GM12878 (cell line): ENCODE results near the gene HNRNPM. TPM values are rescaled to one million over a fixed set of nuclear protein-coding genes. Genes with fewer than 3 reads are reported as not detected.

Experiments
- BCL3 ChIP-seq: IDR thresholded peaks from 2 replicates; pipeline ENCODE4 v1.6.1; 2011; ENCODE audit warnings: borderline replicate concordance, low read depth, mild to moderate bottlenecking, moderate library complexity, low read length; ENCODE audit not compliant: insufficient read depth, poor library complexity, severe bottlenecking
- CEBPZ ChIP-seq: fragments of 150-350 bp; IDR thresholded peaks from 2 replicates; pipeline ENCODE4 v1.6.1; 2016; ENCODE audit warnings: low read depth, low read length
- CHD2 ChIP-seq: IDR thresholded peaks from 2 replicates; pipeline ENCODE4 v1.6.1; 2011; ENCODE audit warnings: low read depth, low read length, improper control_type of control experiment, borderline replicate concordance
- CHD4 ChIP-seq: fragments of 200-600 bp; sonication (generic); IDR thresholded peaks from 2 replicates; pipeline ENCODE4 v1.6.1; 2016; ENCODE audit warnings: mild to moderate bottlenecking
- EGR1 ChIP-seq, 2 experiments: IDR thresholded peaks; 1 replicate in 1 of 2; 2 replicates in 1 of 2; pipeline ENCODE4 v1.6.1; 2011 to 2012; ENCODE audit warnings: low read depth in 2 of 2, low read length in 2 of 2, borderline replicate concordance in 1 of 2, mild to moderate bottlenecking in 1 of 2, moderate library complexity in 1 of 2
- IKZF2 ChIP-seq, 2 experiments: fragments of 450-650 bp; IDR thresholded peaks; 2 replicates each; pipeline ENCODE4 v1.6.1; 2017; ENCODE audit warnings: mild to moderate bottlenecking in 2 of 2, moderate library complexity in 2 of 2
- MXI1 ChIP-seq: fragments of 150-350 bp; IDR thresholded peaks from 2 replicates; pipeline ENCODE4 v1.6.1; 2011; ENCODE audit warnings: low read depth, mild to moderate bottlenecking, inconsistent platforms, low read length, improper control_type of control experiment
- NR2C1 ChIP-seq: fragments of 450-650 bp; IDR thresholded peaks from 2 replicates; pipeline ENCODE4 v1.6.1; 2017; ENCODE audit warnings: antibody characterized with exemption, mild to moderate bottlenecking, moderate library complexity
- PAX5 ChIP-seq: IDR thresholded peaks from 2 replicates; pipeline ENCODE4 v1.6.1; 2011; ENCODE audit warnings: low read depth, low read length, borderline replicate concordance
- PAX8 ChIP-seq: fragments of 450-650 bp; IDR thresholded peaks from 2 replicates; pipeline ENCODE4 v1.6.1; 2017; ENCODE audit warnings: mild to moderate bottlenecking, moderate library complexity
- POLR2AphosphoS2 ChIP-seq: IDR thresholded peaks from 2 replicates; pipeline ENCODE4 v1.6.1; 2011; ENCODE audit warnings: low read depth, mild to moderate bottlenecking, low read length, improper control_type of control experiment, moderate library complexity
- RELA ChIP-seq: fragments of 450-650 bp; IDR thresholded peaks from 2 replicates; pipeline ENCODE4 v1.8.0; 2014; ENCODE audit warnings: borderline replicate concordance; ENCODE audit not compliant: partially characterized antibody
- SUPT20H ChIP-seq: IDR thresholded peaks from 2 replicates; pipeline ENCODE4 v1.6.1; 2011; ENCODE audit warnings: low read depth, mild to moderate bottlenecking, low read length, moderate library complexity, borderline replicate concordance; ENCODE audit not compliant: control insufficient read depth
- USF2 ChIP-seq: IDR thresholded peaks from 2 replicates; pipeline ENCODE4 v1.6.1; 2011; ENCODE audit warnings: low read depth, low read length, improper control_type of control experiment, borderline replicate concordance
- ZNF207 ChIP-seq: fragments of 450-650 bp; IDR thresholded peaks from 2 replicates; pipeline ENCODE4 v1.6.1; 2014; ENCODE audit warnings: antibody characterized with exemption, mild to moderate bottlenecking, borderline replicate concordance
- ZSCAN29 ChIP-seq: fragments of 450-650 bp; IDR thresholded peaks from 2 replicates; pipeline ENCODE4 v1.6.1; 2017; ENCODE audit warnings: mild to moderate bottlenecking, moderate library complexity
- polyA plus RNA-seq, 11 experiments: library from polyadenylated mRNA; depleted of rRNA in 4 of 11; unstranded in 6 of 11; stranded (reverse) in 5 of 11; fragments of >200 nt; fragmentation: Nextera tagmentation in 4 of 11; fragmentation: Illumina TruSeq in 1 of 11; extraction: Ambion mirVana in 4 of 11; extraction: Trizol in 1 of 11; gene quantifications; 1 replicate in 1 of 11; 2 replicates in 10 of 11; pipeline versions ENCODE4 v1.2.1 to v1.2.3, GENCODE V29; 2011 to 2016; ENCODE audit warnings: inconsistent platforms in 2 of 11, missing spikeins in 2 of 11, low read depth in 1 of 11
- total RNA-seq, 4 experiments: library from RNA; depleted of rRNA in 3 of 4; stranded (reverse); fragments of >200 nt in 3 of 4; fragmentation: Illumina TruSeq in 1 of 4; extraction: Trizol in 1 of 4; gene quantifications; 2 replicates each; pipeline versions ENCODE4 v1.2.1 to v1.2.3, GENCODE V29; 2013 to 2021
- TF ChIP-seq, protein P1 (sequence below), 3 experiments: IDR thresholded peaks in 2 of 3; conservative IDR thresholded peaks in 1 of 3; 2 replicates each; pipeline ENCODE4 v1.5.1; 2011; ENCODE audit warnings: low read depth in 3 of 3, low read length in 3 of 3, mild to moderate bottlenecking in 3 of 3, control low read depth in 2 of 3, moderate library complexity in 2 of 3, inconsistent platforms in 1 of 3, mixed read lengths in 1 of 3; ENCODE audit not compliant: control insufficient read depth in 2 of 3, insufficient read depth in 1 of 3; ENCODE audit errors: extremely low read depth in 1 of 3
- TF ChIP-seq, protein P2 (sequence below): fragments of 450-650 bp; IDR thresholded peaks from 2 replicates; pipeline ENCODE4 v1.6.1; 2018; ENCODE audit warnings: borderline replicate concordance, mild to moderate bottlenecking; ENCODE audit not compliant: partially characterized antibody

The HNRNPM gene
- total and polyA plus RNA-seq, 10 of the 15 experiments (the other 5 are each of a cell fraction or from before 2014, with no cell fraction given): 14.3 to 415 (median 198) TPM

DNA sequence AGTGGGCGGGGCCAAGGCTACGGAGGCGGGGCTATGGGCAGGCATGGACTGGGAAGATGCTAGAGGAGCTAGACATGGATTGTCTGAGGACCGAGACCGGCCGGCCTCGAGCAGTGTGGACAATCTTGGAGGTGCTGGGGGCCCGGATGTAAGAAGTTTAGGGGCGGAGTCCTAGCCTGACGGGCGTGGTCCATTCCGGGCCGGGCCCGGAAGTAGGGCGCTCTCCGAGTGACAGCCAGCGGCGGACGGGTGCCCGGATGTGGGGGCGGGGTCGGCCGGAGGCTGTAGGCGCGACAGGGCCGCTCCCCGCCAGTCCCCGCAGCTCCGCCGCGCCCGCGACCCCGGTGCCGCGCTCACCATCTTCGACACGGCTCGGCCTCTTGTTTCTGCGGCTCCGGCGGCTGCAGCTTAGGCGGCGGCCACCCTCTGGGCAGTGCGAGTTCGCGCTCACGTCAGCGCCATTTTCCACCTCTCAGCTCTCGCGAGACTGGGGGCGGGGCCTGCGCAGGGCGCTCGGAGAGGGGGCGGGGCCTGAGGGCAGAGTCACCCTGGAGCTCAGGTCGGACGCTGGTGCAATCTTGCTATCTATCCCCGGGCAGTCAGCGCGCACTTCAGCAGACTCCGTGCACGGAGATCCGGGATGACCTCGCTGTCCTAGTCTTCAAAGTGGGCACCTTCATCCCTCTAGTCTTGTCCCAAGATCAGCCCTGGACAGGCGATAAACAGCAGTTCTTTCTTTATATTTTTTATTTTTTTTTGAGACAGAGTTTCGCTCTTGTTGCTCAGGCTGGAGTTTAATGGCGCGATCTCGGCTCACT is 69.1 kb downstream of the HNRNPM start, which contains the start of gene ZNF414 (continued):
- TF ChIP-seq IKZF2 (IDR thresholded peaks at IDR 0.05) (no peak), POLR2AphosphoS2 (peak; percentile 91), RELA (peak; percentile 71), PAX5 (no peak), NR2C1 (peak; percentile 50; the same call in 1 of the 2 replicates), SUPT20H (no peak), MXI1 (peak; percentile 63), CHD4 (no peak), ZSCAN29 (no peak), ZNF207 (peak; percentile 96; the same call in 1 of the 2 replicates), USF2 (no peak), CEBPZ (no peak), PAX8 (no peak), BCL3 (no peak), CHD2 (peak; percentile 99), EGR1 (IDR thresholded peaks at IDR 0.05; ENCODE audit: borderline replicate concordance in 1 of 2, low read depth in 2 of 2, low read length in 2 of 2) (peak in 1 of 2 experiments; percentile 64; a peak in 2 of 3 replicates)
- TF ChIP-seq, protein P1, sequence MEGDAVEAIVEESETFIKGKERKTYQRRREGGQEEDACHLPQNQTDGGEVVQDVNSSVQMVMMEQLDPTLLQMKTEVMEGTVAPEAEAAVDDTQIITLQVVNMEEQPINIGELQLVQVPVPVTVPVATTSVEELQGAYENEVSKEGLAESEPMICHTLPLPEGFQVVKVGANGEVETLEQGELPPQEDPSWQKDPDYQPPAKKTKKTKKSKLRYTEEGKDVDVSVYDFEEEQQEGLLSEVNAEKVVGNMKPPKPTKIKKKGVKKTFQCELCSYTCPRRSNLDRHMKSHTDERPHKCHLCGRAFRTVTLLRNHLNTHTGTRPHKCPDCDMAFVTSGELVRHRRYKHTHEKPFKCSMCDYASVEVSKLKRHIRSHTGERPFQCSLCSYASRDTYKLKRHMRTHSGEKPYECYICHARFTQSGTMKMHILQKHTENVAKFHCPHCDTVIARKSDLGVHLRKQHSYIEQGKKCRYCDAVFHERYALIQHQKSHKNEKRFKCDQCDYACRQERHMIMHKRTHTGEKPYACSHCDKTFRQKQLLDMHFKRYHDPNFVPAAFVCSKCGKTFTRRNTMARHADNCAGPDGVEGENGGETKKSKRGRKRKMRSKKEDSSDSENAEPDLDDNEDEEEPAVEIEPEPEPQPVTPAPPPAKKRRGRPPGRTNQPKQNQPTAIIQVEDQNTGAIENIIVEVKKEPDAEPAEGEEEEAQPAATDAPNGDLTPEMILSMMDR (IDR thresholded peaks at IDR 0.05 in 2 of 3, conservative IDR thresholded peaks at IDR 0.05 in 1 of 3; ENCODE audit: control insufficient read depth in 2 of 3, extremely low read depth in 1 of 3, insufficient read depth in 1 of 3, low read depth in 3 of 3, low read length in 3 of 3): no peak
- TF ChIP-seq, protein P2, sequence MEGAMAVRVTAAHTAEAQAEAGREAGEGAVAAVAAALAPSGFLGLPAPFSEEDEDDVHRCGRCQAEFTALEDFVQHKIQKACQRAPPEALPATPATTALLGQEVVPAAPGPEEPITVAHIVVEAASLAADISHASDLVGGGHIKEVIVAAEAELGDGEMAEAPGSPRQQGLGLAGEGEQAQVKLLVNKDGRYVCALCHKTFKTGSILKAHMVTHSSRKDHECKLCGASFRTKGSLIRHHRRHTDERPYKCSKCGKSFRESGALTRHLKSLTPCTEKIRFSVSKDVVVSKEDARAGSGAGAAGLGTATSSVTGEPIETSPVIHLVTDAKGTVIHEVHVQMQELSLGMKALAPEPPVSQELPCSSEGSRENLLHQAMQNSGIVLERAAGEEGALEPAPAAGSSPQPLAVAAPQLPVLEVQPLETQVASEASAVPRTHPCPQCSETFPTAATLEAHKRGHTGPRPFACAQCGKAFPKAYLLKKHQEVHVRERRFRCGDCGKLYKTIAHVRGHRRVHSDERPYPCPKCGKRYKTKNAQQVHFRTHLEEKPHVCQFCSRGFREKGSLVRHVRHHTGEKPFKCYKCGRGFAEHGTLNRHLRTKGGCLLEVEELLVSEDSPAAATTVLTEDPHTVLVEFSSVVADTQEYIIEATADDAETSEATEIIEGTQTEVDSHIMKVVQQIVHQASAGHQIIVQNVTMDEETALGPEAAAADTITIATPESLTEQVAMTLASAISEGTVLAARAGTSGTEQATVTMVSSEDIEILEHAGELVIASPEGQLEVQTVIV: peak; percentile 76
